NOMO-1 (cell line): ENCODE results near the gene SCART1.
"Not testable (repeated sequence)": the region's sequence is repeated elsewhere in the genome, so short reads cannot be mapped to it uniquely, and the experiment has no call there.

ENCODE experiments used
- DNase-seq, 2 experiments: peaks; one replicate each; lab custom pipeline; 2025; ENCODE audit not compliant: unreplicated experiment in 2 of 2; lab: John Stamatoyannopoulos, UW

SCART1 gene

GRCh38 chr10:133453516-133454203 lies at the start of gene SCART1:
Gene SCART1, plus strand, starts transcription at chr10:133453945. Its CDS starts 53 bp downstream, at chr10:133453998.
- DNase-seq: no peak

GRCh38 chr10:133405272-133405671 lies 48.5 kb upstream of the SCART1 start:
- DNase-seq: no peak

- DNase-seq: no peak
Measured at GRCh38 chr10:133405844-133406527, 47.8 kb upstream of the SCART1 start.

GRCh38 chr10:133411523-133412380 lies 42.0 kb upstream of the SCART1 start:
- DNase-seq: no peak

GRCh38 chr10:133412381-133412711 lies 41.4 kb upstream of the SCART1 start:
- DNase-seq: no peak

- not testable (repeated sequence) for DNase-seq
Measured at GRCh38 chr10:133414401-133414800, 39.3 kb upstream of the SCART1 start.

GRCh38 chr10:133415752-133416151 lies 38.0 kb upstream of the SCART1 start:
- no peak for DNase-seq

- DNase-seq: no peak
Measured at GRCh38 chr10:133418289-133418993, 35.3 kb upstream of the SCART1 start.

- no peak for DNase-seq
Measured at GRCh38 chr10:133419211-133419950, 34.4 kb upstream of the SCART1 start.

- no peak for DNase-seq
Measured at GRCh38 chr10:133420028-133420427, 33.7 kb upstream of the SCART1 start.

- DNase-seq: no peak
Measured at GRCh38 chr10:133420579-133420978, 33.2 kb upstream of the SCART1 start.

GRCh38 chr10:133421336-133422222 lies 32.2 kb upstream of the SCART1 start:
- DNase-seq: no peak

GRCh38 chr10:133422223-133422806 lies 31.4 kb upstream of the SCART1 start:
- DNase-seq: no peak

- no peak for DNase-seq
Measured at GRCh38 chr10:133422807-133423771, 30.7 kb upstream of the SCART1 start.

GRCh38 chr10:133424102-133424501 lies 29.6 kb upstream of the SCART1 start:
- DNase-seq: not testable (repeated sequence)

GRCh38 chr10:133424601-133425000 lies 29.1 kb upstream of the SCART1 start, which contains the start of gene SPRN:
Gene SPRN, minus strand, starts transcription at chr10:133424625. Its CDS starts 944 bp downstream, at chr10:133423681.
- DNase-seq: not testable (repeated sequence)

GRCh38 chr10:133429571-133429970 lies 24.2 kb upstream of the SCART1 start:
- not testable (repeated sequence) for DNase-seq
